Non-pigmented ciliary epithelial cell (primary cell): ENCODE results near the gene SGSM1.

ENCODE experiments used
- DNase-seq: peaks from one replicate; pipeline ENCODE4 v3.0.0-alpha.2; 2010; ENCODE audit warnings: low read depth

The SGSM1 gene

GRCh38 chr22:24806663-24807001 lies 621 bp downstream of the SGSM1 start:
- DNase-seq: no peak

GRCh38 chr22:24807284-24807950 lies 1.4 kb downstream of the SGSM1 start:
- DNase-seq: no peak

GRCh38 chr22:24809331-24809730 lies 3.3 kb downstream of the SGSM1 start:
- no peak for DNase-seq

- no peak for DNase-seq
These were observed 4.2 kb downstream of the SGSM1 start for GRCh38 chr22:24810043-24810749.

- DNase-seq: no peak
These were observed 7.2 kb downstream of the SGSM1 start for GRCh38 chr22:24812950-24813775.

GRCh38 chr22:24813861-24814770 lies 8.1 kb downstream of the SGSM1 start:
- no peak for DNase-seq

- DNase-seq: no peak
These were observed 10.8 kb downstream of the SGSM1 start for GRCh38 chr22:24816806-24817205.

- no peak for DNase-seq
These were observed 13.5 kb downstream of the SGSM1 start for GRCh38 chr22:24819487-24819886.

- no peak for DNase-seq
These were observed 14.0 kb downstream of the SGSM1 start for GRCh38 chr22:24819911-24820461.

- DNase-seq: no peak
These were observed 16.5 kb downstream of the SGSM1 start for GRCh38 chr22:24822471-24822870.

- DNase-seq: no peak
These were observed 17.8 kb downstream of the SGSM1 start for GRCh38 chr22:24823787-24824186.

- DNase-seq: no peak
These were observed 18.2 kb downstream of the SGSM1 start for GRCh38 chr22:24824250-24824649.

GRCh38 chr22:24824915-24825314 lies 18.9 kb downstream of the SGSM1 start:
- DNase-seq: no peak

- DNase-seq: no peak
These were observed 20.8 kb downstream of the SGSM1 start for GRCh38 chr22:24826710-24827285.

- DNase-seq: no peak
These were observed 21.3 kb downstream of the SGSM1 start for GRCh38 chr22:24827296-24827695.

- no peak for DNase-seq
These were observed 24.4 kb downstream of the SGSM1 start for GRCh38 chr22:24830205-24830979.

- no peak for DNase-seq
These were observed 25.7 kb downstream of the SGSM1 start for GRCh38 chr22:24831687-24832086.

GRCh38 chr22:24833881-24834495 lies 28.0 kb downstream of the SGSM1 start:
- DNase-seq: no peak

GRCh38 chr22:24834845-24835570 lies 29.0 kb downstream of the SGSM1 start:
- no peak for DNase-seq
